ENCODE data around the gene PLEKHH1.

The PLEKHH1 gene

DNA sequence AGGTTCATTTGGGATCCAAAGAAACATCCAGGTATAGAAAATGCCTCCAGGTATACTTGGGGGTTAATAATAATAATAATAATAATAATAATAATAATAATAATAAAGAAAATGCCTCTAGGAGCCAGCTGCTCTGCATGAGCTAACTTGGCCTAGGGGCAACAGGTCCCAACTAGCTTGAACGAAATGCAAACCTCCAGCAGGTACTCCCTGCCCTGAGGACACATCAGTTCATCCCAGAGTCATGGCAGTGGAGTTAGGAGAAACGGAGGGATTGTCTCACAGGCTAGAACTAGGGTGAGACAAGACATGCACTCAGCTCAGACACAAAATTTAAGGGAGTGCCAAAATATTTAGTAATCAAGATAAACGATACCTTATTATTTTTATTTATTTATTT, 32.1 kb upstream of the PLEKHH1 start:
- H3K4me1 Mint-ChIP-seq, result peaks cover 10% of the 10 kb centered on the region

DNA sequence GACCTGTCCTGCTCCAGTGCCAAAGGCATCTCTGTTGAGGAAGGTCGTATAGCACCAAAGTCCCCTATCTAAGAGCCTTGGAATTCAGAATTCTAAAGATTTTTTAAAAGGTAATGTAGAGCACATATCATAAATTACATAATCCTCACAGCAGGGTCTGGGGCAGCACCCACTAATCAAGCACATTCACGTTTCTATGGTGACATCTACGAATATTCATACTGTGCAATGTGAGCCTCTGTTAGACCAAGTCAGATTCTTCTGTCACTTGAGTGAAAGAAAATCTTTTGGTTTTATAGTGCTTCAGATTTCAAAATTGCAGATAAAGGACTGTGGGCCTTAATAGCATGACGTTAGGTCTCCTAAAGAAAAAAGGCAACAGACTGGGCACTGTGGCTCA, 31.4 kb upstream of the PLEKHH1 start:
- no peak for ATAC-seq
- no peaks in the 10 kb centered on the region for H3K9me3 Mint-ChIP-seq
- peaks cover 10% of the 10 kb centered on the region for H3K4me1 Mint-ChIP-seq
- no peak overlapping the region for H3K4me3 Mint-ChIP-seq
- H3K27ac Mint-ChIP-seq, result no peak overlapping the region
- no peak for DNase-seq
- no peaks in the 10 kb centered on the region for H3K27me3 Mint-ChIP-seq

More for the DNA sequence above, 32.1 kb upstream of the PLEKHH1 start:
- no peak overlapping the region for H3K4me3 Mint-ChIP-seq
- no peak overlapping the region for H3K27ac Mint-ChIP-seq
- no peaks in the 10 kb centered on the region for H3K27me3 Mint-ChIP-seq
- no peaks in the 10 kb centered on the region for H3K9me3 Mint-ChIP-seq
- no peak for ATAC-seq
- no peak for DNase-seq

DNA sequence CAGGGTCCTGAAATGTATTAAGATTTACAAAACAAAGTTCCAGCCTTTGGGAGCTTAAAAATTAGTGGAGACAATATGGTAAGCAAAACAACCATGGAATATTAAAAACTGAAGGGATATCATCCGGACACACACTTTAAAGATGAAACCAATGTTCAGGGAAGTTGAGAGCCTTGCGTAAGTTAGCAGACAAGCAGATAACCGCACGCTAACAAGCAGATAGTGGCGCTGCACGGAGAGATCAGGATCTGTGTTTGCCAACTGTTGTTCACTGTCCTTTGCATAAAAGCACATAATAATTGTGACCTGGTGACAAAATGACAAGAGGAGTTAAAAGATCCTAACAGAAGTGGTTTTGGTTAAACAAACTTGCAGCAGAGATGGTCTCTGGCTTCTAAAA, 30.2 kb upstream of the PLEKHH1 start:
- Mint-ChIP-seq H3K4me1 (peaks cover 5% of the 10 kb centered on the region), H3K27me3 (no peaks in the 10 kb centered on the region), H3K4me3 (no peak overlapping the region), H3K27ac (no peak overlapping the region), H3K9me3 (no peaks in the 10 kb centered on the region)
- ATAC-seq (no peak), DNase-seq (no peak)

DNA sequence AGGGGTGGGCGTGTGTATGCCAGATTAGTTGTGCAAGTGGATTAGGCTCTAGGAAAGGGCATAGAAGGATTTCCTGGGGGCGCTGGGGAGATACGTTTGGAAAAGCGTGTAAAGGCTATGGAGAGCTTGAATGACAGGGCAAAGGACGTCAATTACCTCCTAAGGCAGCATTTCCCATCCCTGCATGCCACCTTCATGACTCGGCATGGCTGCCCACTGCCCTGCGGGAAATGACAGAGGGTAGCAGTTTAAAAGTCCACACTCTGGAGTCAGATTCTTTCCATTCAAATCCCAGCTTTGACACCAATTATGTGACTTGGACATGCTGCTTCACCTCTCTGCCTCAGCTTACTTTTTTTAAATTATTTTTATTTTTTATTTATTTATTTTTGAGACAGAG, 29.8 kb upstream of the PLEKHH1 start:
- Mint-ChIP-seq H3K4me3 (no peak overlapping the region), H3K4me1 (peaks cover under 1% of the 10 kb centered on the region), H3K27me3 (no peaks in the 10 kb centered on the region), H3K9me3 (no peaks in the 10 kb centered on the region), H3K27ac (no peak overlapping the region)
- DNase-seq (no peak), ATAC-seq (no peak)

DNA sequence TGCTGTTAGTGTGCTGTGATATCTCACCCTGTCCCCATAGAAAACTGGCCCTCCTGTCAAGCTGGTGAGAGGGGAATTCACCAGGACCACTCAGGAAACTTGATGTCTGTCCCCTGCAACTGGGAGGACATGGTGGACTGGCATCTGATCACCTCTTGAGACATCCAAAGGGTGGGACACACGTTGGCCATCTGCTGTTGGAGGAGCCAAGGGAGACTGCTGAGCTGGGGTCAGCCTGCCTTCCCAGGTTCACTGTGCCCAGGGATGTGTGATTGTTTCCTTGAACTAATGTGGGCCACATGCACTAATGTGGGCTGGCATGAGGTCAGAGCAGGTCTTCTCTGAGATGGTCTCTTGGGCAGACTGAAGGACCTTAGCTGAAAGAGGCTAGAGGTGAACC, 27.8 kb upstream of the PLEKHH1 start:
- ATAC-seq (no peak), DNase-seq (no peak)
- H3K4me3 Mint-ChIP-seq, result no peak overlapping the region
- no peaks in the 10 kb centered on the region for H3K4me1 Mint-ChIP-seq
- no peaks in the 10 kb centered on the region for H3K27me3 Mint-ChIP-seq
- H3K27ac Mint-ChIP-seq, result peak overlapping the region in 1 of 2 donors; percentile 21
- no peaks in the 10 kb centered on the region for H3K9me3 Mint-ChIP-seq

DNA sequence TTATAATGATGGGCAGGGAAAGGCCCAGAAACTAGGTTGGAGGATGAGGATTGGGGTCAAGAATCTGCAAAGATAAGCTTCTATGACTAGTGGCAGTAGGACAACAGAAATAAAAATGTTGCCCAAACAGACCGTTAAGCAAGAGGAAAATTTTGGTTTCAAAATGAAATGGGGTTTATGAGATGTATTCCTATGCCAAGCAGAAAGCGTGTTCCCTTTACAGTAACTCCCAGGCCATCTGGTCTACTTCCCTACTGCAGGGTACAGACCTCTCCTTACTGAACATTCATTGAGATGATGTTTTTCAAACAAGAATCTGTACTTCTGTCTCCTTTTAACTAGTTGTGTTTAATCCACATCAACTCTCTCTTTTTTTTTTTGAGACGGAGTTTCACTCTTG, 24.1 kb upstream of the PLEKHH1 start:
- Mint-ChIP-seq H3K27me3 (no peaks in the 10 kb centered on the region), H3K27ac (no peak overlapping the region)
- no peak for DNase-seq

DNA sequence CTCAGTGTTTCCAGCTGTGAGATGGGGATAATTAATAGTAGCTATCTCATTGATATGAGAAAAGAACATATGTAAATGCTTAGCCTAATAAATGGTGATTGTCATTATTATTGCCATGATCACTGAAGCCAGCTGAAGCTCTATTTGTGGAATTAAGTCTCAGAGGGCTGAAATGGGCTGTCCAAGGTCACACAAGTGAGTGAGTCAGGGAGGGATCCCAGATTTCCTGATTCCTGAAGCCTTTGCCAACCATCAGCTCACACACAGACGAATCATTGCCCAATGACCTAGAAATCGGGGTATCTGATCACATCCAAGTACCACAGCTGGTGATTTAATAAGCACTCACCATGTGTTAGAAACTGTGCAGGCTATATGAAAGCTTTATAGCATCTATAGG, 23.0 kb upstream of the PLEKHH1 start:
- no peak overlapping the region for H3K27ac Mint-ChIP-seq
- no peaks in the 10 kb centered on the region for H3K9me3 Mint-ChIP-seq
- DNase-seq, result no peak
- no peaks in the 10 kb centered on the region for H3K27me3 Mint-ChIP-seq
- H3K4me1 Mint-ChIP-seq, result peaks cover 30% of the 10 kb centered on the region
- ATAC-seq, result no peak
- H3K4me3 Mint-ChIP-seq, result no peak overlapping the region

More for the DNA sequence above, 24.1 kb upstream of the PLEKHH1 start:
- no peaks in the 10 kb centered on the region for H3K9me3 Mint-ChIP-seq
- ATAC-seq, result no peak
- H3K4me1 Mint-ChIP-seq, result peaks cover 21% of the 10 kb centered on the region
- H3K4me3 Mint-ChIP-seq, result no peak overlapping the region

DNA sequence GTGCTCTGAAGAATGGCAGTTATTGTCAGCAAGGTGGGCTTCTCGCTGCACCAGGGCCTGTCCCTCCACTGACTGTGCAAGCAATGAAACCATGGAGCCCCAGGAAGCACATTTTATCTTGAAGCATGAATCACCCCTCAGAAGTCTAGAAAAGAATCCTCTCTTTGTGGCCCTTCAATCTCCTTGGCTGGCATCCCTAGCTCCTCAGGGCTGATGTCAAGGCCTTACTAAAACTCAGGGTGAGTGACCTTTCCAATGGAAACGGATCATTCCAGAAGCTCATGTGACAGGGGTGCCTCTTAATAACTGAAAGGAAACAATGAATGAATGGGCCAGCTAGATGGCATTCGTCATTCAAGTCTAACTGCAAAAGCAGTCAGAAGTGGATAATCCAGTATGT, 22.3 kb upstream of the PLEKHH1 start:
- no peak overlapping the region for H3K27ac Mint-ChIP-seq
- no peak overlapping the region for H3K4me3 Mint-ChIP-seq
- DNase-seq (no peak), ATAC-seq (no peak)
- H3K27me3 Mint-ChIP-seq, result no peaks in the 10 kb centered on the region
- peaks cover 30% of the 10 kb centered on the region for H3K4me1 Mint-ChIP-seq
- H3K9me3 Mint-ChIP-seq, result no peaks in the 10 kb centered on the region

DNA sequence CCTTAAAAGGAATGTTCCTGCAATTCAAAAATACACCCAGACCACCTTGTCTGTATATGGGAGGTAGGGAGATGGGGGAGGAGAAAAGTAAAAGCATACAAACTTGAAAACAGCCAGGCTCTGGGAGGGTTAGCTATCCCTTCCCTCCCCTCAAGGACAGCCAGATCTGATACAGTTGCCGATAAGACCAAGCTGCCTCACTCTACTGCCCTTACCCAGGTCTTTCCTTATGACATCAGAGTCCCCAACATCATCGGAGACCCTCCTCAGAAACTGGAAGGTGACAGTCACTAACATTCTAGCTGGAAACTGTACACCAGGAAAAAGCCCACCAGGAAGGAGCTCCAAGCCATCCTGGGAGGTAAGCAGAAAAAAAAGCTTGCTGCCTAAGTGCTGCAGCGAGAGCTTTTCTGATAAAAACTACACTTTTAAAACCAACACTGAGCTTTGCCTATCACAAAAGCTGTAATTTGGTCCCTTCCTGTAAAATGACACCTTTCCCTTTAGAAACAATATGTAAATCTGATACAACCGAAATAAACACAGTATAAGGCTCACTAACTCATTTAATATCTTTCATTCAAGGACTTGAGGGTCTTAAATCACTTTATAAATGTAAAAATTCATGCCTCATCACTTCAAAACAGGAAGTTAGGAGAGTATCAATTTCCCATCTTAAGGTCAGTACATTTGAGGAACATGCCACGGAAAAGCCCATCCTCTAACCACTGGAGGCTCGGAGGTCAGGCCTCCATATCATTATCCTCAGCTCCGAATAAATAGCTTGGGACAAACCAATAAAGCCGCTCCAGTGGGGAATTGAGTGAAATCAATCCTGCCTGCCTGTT, 20.4 kb upstream of the PLEKHH1 start:
- H3K4me3 Mint-ChIP-seq, result no peak overlapping the region

DNA sequence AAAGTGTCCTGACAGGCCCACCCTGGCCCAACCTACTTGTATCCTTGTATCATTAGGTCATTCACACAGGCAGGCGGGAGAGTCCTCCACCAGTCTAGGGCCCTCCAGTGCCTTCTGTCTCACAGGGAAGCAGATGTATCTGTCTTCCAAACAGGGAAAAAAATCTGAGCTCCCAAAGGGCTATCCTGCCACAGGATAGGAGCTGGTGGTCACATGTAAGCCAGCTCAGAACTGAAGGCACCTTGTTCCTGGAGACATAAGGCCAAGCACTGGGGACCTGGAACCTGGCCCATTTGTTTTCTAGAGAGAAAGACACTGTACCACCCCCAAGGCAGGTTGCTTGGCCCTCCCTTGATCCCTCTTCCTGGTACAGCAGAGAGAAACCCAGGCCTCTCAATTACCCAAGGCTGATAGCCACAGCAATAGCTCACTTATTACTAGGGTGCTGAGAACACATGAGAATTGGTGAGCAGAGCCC, 19.4 kb upstream of the PLEKHH1 start:
- DNase-seq (no peak), ATAC-seq (no peak)
- no peaks in the 10 kb centered on the region for H3K27me3 Mint-ChIP-seq
- H3K9me3 Mint-ChIP-seq, result no peaks in the 10 kb centered on the region
- H3K27ac Mint-ChIP-seq, result no peak overlapping the region
- H3K4me3 Mint-ChIP-seq, result peak overlapping the region; percentile 65 to 91
- peaks cover 30% of the 10 kb centered on the region for H3K4me1 Mint-ChIP-seq

More for the DNA sequence above, 20.4 kb upstream of the PLEKHH1 start:
- DNase-seq, result no peak
- Mint-ChIP-seq H3K4me1 (peaks cover 30% of the 10 kb centered on the region), H3K27me3 (no peaks in the 10 kb centered on the region), H3K9me3 (no peaks in the 10 kb centered on the region), H3K27ac (no peak overlapping the region)
- no peak for ATAC-seq

DNA sequence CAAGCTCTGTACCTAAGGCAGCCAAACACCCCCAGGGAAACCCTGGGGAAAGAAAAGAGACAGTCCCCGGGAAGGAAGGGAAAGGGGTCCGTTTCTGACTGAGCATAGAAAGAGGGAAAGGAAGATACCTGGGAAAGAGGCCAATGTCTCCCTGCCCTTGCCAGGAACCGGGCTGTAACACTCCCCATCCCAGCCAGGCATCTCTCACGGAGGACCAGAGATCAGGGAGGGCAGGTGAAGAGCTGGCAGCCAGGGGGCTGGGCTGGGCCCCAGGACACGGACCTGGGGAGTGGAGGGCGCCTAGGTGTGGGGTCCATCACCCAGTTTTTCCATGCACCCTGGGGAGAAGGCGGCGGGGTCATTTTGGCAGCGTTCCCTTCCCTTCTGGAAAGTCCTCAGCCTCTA, 18.9 kb upstream of the PLEKHH1 start:
- peak overlapping the region; percentile 82 to 91 for H3K4me3 Mint-ChIP-seq
- H3K27ac Mint-ChIP-seq, result peak overlapping the region in 1 of 2 donors; percentile 93
- ATAC-seq (peak; percentile 12), DNase-seq (no peak)
- no peaks in the 10 kb centered on the region for H3K27me3 Mint-ChIP-seq
- peaks cover 30% of the 10 kb centered on the region for H3K4me1 Mint-ChIP-seq
- no peaks in the 10 kb centered on the region for H3K9me3 Mint-ChIP-seq

DNA sequence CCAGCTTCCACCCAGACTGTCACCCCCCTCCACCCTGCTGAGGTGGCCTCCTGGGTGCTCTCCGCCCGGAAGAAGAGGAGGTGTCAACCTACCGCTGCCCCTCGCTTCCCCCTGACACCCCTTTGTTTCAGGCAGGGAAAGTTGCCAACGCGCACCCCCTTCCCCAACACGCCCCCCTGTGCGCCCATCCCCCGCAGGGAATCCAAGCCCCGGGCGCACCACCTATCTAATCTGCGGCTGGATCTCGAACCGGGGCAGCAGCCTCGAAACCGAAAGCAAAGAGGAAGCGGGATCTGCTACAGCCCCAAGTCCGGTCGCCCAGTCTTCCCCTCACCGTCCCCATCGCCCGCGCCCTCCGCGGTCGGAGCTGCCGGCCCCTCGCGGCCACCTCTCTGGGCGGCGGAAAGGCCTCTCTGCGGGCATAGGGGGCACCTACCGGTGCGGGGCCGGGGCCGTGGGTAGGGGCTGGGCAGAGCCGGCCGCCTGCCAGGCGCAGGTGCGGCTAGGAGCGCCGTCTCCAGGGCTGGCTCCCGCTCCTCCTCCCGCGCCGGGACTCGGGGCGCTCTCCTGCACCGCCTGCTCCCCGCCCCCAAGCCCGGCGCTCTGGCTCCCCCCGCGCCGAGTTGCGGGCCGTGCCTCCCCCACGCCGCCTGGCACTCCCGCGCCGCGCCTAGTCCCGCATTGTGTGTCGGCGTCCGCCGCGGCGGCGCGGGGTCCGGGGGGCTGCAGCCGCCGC, 18.3 kb upstream of the PLEKHH1 start:
- Mint-ChIP-seq H3K4me1 (peaks cover 30% of the 10 kb centered on the region), H3K27ac (peak overlapping the region in 1 of 2 donors; percentile 55), H3K4me3 (peak overlapping the region; percentile 82 to 91), H3K9me3 (no peaks in the 10 kb centered on the region), H3K27me3 (no peaks in the 10 kb centered on the region)
- ATAC-seq, result peak; percentile 71
- peak; percentile 29 to 48 for DNase-seq

DNA sequence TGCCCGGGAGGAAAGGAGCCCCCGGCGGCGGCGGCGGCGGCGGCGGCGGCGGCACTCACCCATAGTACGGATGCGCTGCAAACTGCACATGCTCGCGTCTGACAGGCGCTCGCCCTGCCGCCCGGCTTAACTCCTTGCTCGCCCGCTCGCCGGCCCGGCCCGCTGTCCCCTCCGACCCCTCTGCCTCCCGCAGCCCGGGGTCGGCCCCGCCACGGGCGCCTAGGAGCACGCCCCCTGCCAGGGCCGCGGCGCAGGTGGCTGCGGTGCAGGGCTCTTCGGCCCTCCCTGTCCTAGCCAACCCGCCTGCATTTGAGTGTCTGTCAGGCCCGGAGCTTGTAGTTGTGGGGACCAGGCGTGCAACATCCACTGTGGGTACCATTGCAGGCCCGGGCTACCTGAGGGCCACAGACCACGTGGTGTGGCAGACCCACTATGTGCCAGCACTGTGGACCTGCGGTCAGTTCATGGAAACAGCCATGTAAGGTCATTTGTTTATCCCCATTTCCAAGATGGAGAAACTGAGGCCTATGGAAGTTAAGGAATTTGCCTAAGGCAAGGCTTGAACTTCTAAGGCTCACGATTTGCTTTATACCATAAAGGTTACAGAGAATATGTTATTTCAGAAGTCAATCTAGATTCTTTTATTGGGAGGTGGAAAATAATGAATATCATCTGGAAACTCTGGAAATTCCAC, 17.6 kb upstream of the PLEKHH1 start:
- Mint-ChIP-seq H3K27me3 (no peaks in the 10 kb centered on the region), H3K4me3 (peak overlapping the region; percentile 49 to 91), H3K4me1 (peaks cover 29% of the 10 kb centered on the region), H3K9me3 (no peaks in the 10 kb centered on the region), H3K27ac (no peak overlapping the region)
- DNase-seq (peak; percentile 28 to 52), ATAC-seq (peak; percentile 77)

DNA sequence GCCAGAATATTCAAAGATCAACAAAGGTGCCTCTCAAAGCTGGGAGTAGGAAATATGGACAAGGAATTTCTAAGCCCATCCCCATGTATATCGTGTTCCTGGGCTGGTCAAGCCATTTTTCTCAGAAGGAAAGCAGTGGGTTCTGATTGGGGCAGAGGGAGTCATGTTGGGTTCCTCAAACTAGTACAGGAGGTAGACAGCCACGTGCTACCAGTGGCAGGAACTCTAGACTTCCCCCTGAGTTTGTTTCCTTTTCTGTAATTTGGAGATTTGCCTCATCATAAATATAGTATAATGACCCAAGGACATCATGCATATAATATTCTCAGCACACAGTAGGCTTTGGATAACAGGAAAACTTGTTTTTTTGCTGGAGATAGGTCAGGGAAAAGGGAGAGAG, 16.4 kb upstream of the PLEKHH1 start:
- H3K4me3 Mint-ChIP-seq, result no peak overlapping the region
- no peak for ATAC-seq
- H3K4me1 Mint-ChIP-seq, result peaks cover 18% of the 10 kb centered on the region
- H3K9me3 Mint-ChIP-seq, result no peaks in the 10 kb centered on the region
- no peak for DNase-seq
- H3K27me3 Mint-ChIP-seq, result peaks cover 6% of the 10 kb centered on the region
- no peak overlapping the region for H3K27ac Mint-ChIP-seq

DNA sequence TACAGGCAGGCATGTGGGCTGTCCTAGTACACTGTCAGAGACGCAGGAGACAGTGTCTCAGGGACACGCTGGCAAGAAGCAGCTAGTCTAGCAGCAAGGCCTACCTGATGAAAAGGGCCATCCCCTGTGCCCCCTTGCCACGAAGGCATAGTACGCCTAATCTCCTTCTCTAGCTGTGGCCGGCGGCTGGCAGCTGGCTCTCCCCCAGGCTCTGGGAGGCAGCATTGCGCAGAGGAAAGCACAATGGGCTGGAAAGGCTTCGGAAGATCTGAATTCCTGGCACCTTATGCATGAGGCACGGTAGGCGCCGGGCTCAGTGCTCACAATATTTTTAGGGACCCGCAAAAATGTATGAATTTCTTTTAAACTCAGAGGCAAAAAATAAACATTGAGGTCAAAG, 16.0 kb upstream of the PLEKHH1 start:
- Mint-ChIP-seq H3K4me1 (peaks cover 18% of the 10 kb centered on the region), H3K9me3 (no peaks in the 10 kb centered on the region), H3K27me3 (peaks cover 9% of the 10 kb centered on the region), H3K27ac (no peak overlapping the region), H3K4me3 (no peak overlapping the region)
- ATAC-seq (no peak), DNase-seq (no peak)

DNA sequence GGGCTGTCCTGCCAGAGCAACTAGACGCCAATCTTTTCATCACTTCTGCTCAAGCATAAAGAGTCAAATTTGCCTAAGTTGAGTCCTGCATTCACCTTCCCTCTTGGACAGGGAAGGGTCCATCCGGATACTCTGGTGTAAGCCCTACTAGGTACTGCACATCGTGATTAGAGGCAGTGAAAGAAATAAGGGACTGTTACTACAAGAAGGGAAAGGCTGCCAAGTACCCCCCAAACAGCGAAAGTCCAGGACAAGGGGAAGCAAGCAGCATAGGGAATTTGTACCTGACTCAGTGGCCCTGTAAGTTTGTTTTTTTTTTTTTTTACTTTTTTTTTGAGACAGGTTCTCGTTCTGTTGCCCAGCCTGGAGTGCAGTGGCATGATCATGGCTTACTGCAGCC, 13.7 kb upstream of the PLEKHH1 start:
- H3K9me3 Mint-ChIP-seq, result no peaks in the 10 kb centered on the region
- no peak for DNase-seq
- no peak for ATAC-seq
- no peak overlapping the region for H3K4me3 Mint-ChIP-seq
- peaks cover 17% of the 10 kb centered on the region for H3K27me3 Mint-ChIP-seq
- H3K4me1 Mint-ChIP-seq, result peaks cover 5% of the 10 kb centered on the region
- no peak overlapping the region for H3K27ac Mint-ChIP-seq
